Mesenchymal stem cell (in vitro differentiated cells and primary cell): ENCODE data around the gene SPDYC.

ENCODE experiments used
- DNase-seq: peaks from one replicate; pipeline ENCODE4 v3.0.0-alpha.2; 2013
- H2AFZ ChIP-seq: one replicate; pipeline ENCODE4 v1.6.1; 2013; ENCODE audit warnings: low read depth, mild to moderate bottlenecking, control low read depth, inconsistent platforms, low read length, moderate library complexity
- H2AK5ac ChIP-seq: 2 replicates; pipeline ENCODE4 v1.6.1; 2013; ENCODE audit warnings: low read length, moderate library complexity, mild to moderate bottlenecking, inconsistent platforms; ENCODE audit not compliant: severe bottlenecking
- H2BK120ac ChIP-seq: one replicate; pipeline ENCODE4 v1.6.1; 2013; ENCODE audit warnings: low read depth, mild to moderate bottlenecking, inconsistent platforms, low read length, moderate library complexity
- H2BK12ac ChIP-seq, 2 experiments: one replicate each; pipeline ENCODE4 v1.6.1; 2013; ENCODE audit warnings: inconsistent platforms in 2 of 2, low read length in 2 of 2, mild to moderate bottlenecking in 2 of 2, moderate library complexity in 2 of 2, control low read depth in 1 of 2
- H2BK15ac ChIP-seq: one replicate; pipeline ENCODE4 v1.6.1; 2013; ENCODE audit warnings: mild to moderate bottlenecking, low read depth, inconsistent platforms; ENCODE audit not compliant: poor library complexity, severe bottlenecking
- H2BK5ac ChIP-seq: 2 replicates; pipeline ENCODE4 v1.6.1; 2013; ENCODE audit warnings: low read depth, mild to moderate bottlenecking, low read length, control low read depth, inconsistent platforms; ENCODE audit not compliant: poor library complexity, severe bottlenecking
- H3K14ac ChIP-seq, 2 experiments: one replicate each; pipeline ENCODE4 v1.6.1; 2013; ENCODE audit warnings: inconsistent platforms in 2 of 2, low read length in 2 of 2, control low read depth in 1 of 2, mild to moderate bottlenecking in 1 of 2, moderate library complexity in 1 of 2
- H3K18ac ChIP-seq, 2 experiments: one replicate each; pipeline ENCODE4 v1.6.1; 2013; ENCODE audit warnings: inconsistent platforms in 2 of 2, low read length in 2 of 2, control low read depth in 1 of 2, low read depth in 1 of 2, mild to moderate bottlenecking in 1 of 2
- H3K23ac ChIP-seq, 2 experiments: one replicate each; pipeline ENCODE4 v1.6.1; 2013; ENCODE audit warnings: inconsistent platforms in 2 of 2, low read length in 2 of 2, mild to moderate bottlenecking in 2 of 2, moderate library complexity in 2 of 2, control low read depth in 1 of 2
- H3K27ac ChIP-seq: 2 replicates; pipeline ENCODE4 v1.5.1; 2013; ENCODE audit warnings: mild to moderate bottlenecking, moderate library complexity, low read length, control low read depth, inconsistent platforms; ENCODE audit not compliant: poor library complexity, severe bottlenecking
- H3K27me3 ChIP-seq, 2 experiments: 2 replicates each; pipeline versions ENCODE4 v1.6.1 to v1.7.0; 2013; ENCODE audit warnings: low read length in 2 of 2, mild to moderate bottlenecking in 2 of 2, moderate library complexity in 2 of 2, control low read depth in 1 of 2, inconsistent platforms in 1 of 2; ENCODE audit not compliant: control insufficient read depth in 1 of 2, insufficient read depth in 1 of 2
- H3K36me3 ChIP-seq, 2 experiments: 2 replicates each; pipeline versions ENCODE4 v1.6.1 to v1.7.0; 2013; ENCODE audit warnings: low read length in 2 of 2, control low read depth in 1 of 2, inconsistent platforms in 1 of 2, low read depth in 1 of 2, mild to moderate bottlenecking in 1 of 2; ENCODE audit not compliant: insufficient read depth in 2 of 2, control insufficient read depth in 1 of 2
- H3K4ac ChIP-seq, 2 experiments: one replicate each; pipeline ENCODE4 v1.6.1; 2013; ENCODE audit warnings: inconsistent platforms in 2 of 2, low read length in 2 of 2, mild to moderate bottlenecking in 2 of 2, moderate library complexity in 2 of 2, control low read depth in 1 of 2, low read depth in 1 of 2
- H3K4me1 ChIP-seq: 2 replicates; pipeline ENCODE4 v1.6.1; 2013; ENCODE audit warnings: low read depth, low read length, control low read depth; ENCODE audit not compliant: control insufficient read depth, insufficient read depth
- H3K4me2 ChIP-seq: 2 replicates; pipeline ENCODE4 v1.6.1; 2013; ENCODE audit warnings: low read length, mild to moderate bottlenecking, inconsistent platforms; ENCODE audit not compliant: poor library complexity, severe bottlenecking
- H3K4me3 ChIP-seq, 2 experiments: 2 replicates each; pipeline versions ENCODE4 v1.5.1 to v1.7.0; 2013; ENCODE audit warnings: low read length in 2 of 2, mild to moderate bottlenecking in 2 of 2, control low read depth in 1 of 2, low read depth in 1 of 2; ENCODE audit not compliant: insufficient read depth in 1 of 2
- H3K79me1 ChIP-seq: replicated peaks from 2 replicates; pipeline ENCODE4 v1.6.1; 2013; ENCODE audit warnings: mild to moderate bottlenecking, control low read depth, low read length, inconsistent platforms; ENCODE audit not compliant: poor library complexity, severe bottlenecking
- H3K9ac ChIP-seq: 2 replicates; pipeline ENCODE4 v1.7.0; 2013; ENCODE audit warnings: mild to moderate bottlenecking, low read length, moderate library complexity
- H3K9me3 ChIP-seq: 2 replicates; pipeline ENCODE4 v1.7.0; 2013; ENCODE audit warnings: mild to moderate bottlenecking, low read length; ENCODE audit not compliant: control insufficient read depth
- H4K8ac ChIP-seq: one replicate; pipeline ENCODE4 v1.6.1; 2013; ENCODE audit warnings: inconsistent platforms, mild to moderate bottlenecking, low read length, moderate library complexity
- H4K91ac ChIP-seq: one replicate; pipeline ENCODE4 v1.6.1; 2013; ENCODE audit warnings: mild to moderate bottlenecking, low read length, inconsistent platforms
- WGBS: methylation state at CpG from one replicate; pipeline ENCODE4 v1.1.7; 2013; ENCODE audit warnings: mixed read lengths; 5-methylcytosine and 5-hydroxymethylcytosine counted together

The SPDYC gene

DNA sequence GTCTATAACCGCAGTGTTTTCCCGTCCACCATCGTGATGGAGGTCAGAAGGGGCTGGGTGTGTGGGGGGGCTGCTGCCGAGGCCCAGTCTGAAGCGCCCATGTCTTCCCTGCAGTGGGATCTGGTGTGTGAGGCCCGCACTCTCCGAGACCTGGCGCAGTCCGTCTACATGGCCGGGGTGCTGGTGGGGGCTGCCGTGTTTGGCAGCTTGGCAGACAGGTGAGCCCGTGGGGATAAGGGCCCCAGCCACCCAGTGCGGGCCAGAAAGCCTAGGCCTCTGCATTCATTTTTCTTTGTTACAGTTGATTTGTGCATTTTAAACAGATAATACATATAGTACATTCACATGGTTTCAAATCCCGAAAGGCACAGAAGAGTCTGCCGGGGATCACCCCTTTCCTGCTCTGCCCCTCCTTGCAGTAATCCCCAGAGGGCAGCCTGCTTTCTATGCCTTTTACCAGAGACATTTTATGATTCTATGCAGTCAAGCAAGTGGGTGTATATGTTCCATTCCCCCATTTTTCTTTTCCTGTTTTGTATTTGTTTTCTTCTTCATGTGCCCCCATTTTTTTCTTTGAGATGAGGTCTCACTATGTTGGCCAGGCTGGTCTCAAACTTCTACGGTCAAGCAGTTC is 44.3 kb downstream of the SPDYC start:
- Histone ChIP-seq H4K8ac (peak overlapping the region; percentile 56), H3K36me3 (peaks cover 29 to 53% of the 10 kb centered on the region in 2 experiments), H3K79me1 (peaks cover 3% of the 10 kb centered on the region), H2AK5ac (no peak overlapping the region), H3K27ac (no peak overlapping the region), H2AFZ (no peak overlapping the region), H4K91ac (peak overlapping the region; percentile 70), H3K4me3 (no peak overlapping the region), H3K23ac (no peak overlapping the region), H2BK5ac (no peak overlapping the region), H2BK12ac (no peak overlapping the region), H3K18ac (no peak overlapping the region), H2BK15ac (no peak overlapping the region), H3K4me2 (no peak overlapping the region), H3K27me3 (no peaks in the 10 kb centered on the region), H3K14ac (no peak overlapping the region), H2BK120ac (no peak overlapping the region), H3K9me3 (no peaks in the 10 kb centered on the region), H3K4ac (no peak overlapping the region), H3K4me1 (peaks cover 16% of the 10 kb centered on the region), H3K9ac (no peak overlapping the region)
- DNase-seq: no peak
- WGBS: 87% methylated on average over 14 of the region's 16 CpGs

DNA sequence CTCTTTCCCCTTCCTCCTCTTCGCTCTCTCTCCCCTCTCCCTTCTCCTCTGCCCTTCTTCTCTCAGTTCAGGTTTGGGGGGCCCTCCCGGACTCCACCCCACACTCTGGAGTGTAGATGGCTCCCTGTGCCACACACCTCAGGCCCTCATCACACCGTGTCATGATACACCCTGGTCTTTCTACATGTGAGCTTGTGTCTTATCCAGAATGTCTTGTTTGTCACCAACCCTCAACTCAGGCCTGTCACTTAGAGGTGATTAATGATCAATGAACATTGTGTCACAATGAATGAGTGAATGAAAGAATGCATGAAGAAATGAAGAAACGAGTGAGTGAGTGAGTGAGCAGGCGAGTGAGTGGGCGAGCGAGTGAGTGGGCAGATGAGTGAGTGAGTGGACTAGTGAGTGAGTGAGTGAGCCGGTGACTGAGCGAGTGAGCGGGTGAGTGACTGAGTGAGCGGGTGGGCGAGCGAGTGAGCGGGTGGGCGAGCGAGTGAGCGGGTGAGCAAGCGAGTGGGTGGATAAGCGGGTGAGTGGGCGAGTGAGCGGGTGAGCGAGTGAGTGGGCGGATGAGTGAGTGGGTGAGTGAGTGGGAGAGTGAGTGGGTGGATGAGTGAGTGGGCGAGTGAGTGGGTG is 45.5 kb downstream of the SPDYC start:
- Histone ChIP-seq H3K14ac (no peak overlapping the region), H3K18ac (no peak overlapping the region), H2AK5ac (no peak overlapping the region), H3K9ac (no peak overlapping the region), H4K91ac (no peak overlapping the region), H2BK15ac (no peak overlapping the region), H4K8ac (no peak overlapping the region), H3K79me1 (no peaks in the 10 kb centered on the region), H3K4me2 (no peak overlapping the region), H3K27ac (no peak overlapping the region), H3K36me3 (peaks cover 17 to 43% of the 10 kb centered on the region in 2 experiments), H3K23ac (no peak overlapping the region), H2BK12ac (no peak overlapping the region), H2BK120ac (no peak overlapping the region), H3K4me1 (peaks cover 18% of the 10 kb centered on the region), H2BK5ac (no peak overlapping the region), H3K27me3 (no peaks in the 10 kb centered on the region), H3K4me3 (no peak overlapping the region), H3K4ac (no peak overlapping the region), H2AFZ (no peak overlapping the region), H3K9me3 (no peaks in the 10 kb centered on the region)
- 96% methylated on average over 24 of the region's 24 CpGs for WGBS
- no peak for DNase-seq

DNA sequence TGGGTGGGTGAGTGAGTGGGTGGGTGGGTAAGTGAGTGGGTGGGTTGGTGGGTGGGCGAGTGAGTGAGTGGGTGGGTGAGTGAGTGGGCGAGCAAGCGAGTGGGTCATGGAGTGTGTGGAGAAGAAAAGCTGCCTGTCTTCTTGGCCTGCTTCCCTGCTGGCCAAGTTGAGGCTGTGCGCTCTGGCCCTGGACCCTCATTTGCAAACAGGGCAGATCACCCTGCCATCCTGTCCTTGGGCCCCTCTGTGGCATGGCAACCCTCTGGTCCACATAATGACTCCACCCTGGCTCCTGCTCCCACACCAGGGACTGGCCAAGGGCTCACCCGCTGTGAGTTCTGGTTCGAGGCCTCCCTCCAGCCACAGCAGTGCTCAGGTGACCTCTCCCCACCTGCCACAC is 46.8 kb downstream of the SPDYC start:
- Histone ChIP-seq H3K23ac (peak overlapping the region in 1 of 2 experiments; percentile 72), H3K27me3 (no peaks in the 10 kb centered on the region), H3K79me1 (peaks cover 1% of the 10 kb centered on the region), H4K91ac (no peak overlapping the region), H2BK5ac (no peak overlapping the region), H2BK15ac (no peak overlapping the region), H3K4me3 (no peak overlapping the region), H3K14ac (peak overlapping the region in 1 of 2 experiments; percentile 62), H2AK5ac (no peak overlapping the region), H3K4me1 (peaks cover 18% of the 10 kb centered on the region), H3K9me3 (no peaks in the 10 kb centered on the region), H3K36me3 (peaks cover 4 to 30% of the 10 kb centered on the region in 2 experiments), H2BK120ac (no peak overlapping the region), H3K27ac (no peak overlapping the region), H3K9ac (no peak overlapping the region), H2AFZ (no peak overlapping the region), H3K4ac (no peak overlapping the region), H2BK12ac (peak overlapping the region in 1 of 2 experiments; percentile 55), H4K8ac (no peak overlapping the region), H3K18ac (no peak overlapping the region), H3K4me2 (no peak overlapping the region)
- DNase-seq: no peak
- 76% methylated on average over 3 of the region's 6 CpGs for WGBS

DNA sequence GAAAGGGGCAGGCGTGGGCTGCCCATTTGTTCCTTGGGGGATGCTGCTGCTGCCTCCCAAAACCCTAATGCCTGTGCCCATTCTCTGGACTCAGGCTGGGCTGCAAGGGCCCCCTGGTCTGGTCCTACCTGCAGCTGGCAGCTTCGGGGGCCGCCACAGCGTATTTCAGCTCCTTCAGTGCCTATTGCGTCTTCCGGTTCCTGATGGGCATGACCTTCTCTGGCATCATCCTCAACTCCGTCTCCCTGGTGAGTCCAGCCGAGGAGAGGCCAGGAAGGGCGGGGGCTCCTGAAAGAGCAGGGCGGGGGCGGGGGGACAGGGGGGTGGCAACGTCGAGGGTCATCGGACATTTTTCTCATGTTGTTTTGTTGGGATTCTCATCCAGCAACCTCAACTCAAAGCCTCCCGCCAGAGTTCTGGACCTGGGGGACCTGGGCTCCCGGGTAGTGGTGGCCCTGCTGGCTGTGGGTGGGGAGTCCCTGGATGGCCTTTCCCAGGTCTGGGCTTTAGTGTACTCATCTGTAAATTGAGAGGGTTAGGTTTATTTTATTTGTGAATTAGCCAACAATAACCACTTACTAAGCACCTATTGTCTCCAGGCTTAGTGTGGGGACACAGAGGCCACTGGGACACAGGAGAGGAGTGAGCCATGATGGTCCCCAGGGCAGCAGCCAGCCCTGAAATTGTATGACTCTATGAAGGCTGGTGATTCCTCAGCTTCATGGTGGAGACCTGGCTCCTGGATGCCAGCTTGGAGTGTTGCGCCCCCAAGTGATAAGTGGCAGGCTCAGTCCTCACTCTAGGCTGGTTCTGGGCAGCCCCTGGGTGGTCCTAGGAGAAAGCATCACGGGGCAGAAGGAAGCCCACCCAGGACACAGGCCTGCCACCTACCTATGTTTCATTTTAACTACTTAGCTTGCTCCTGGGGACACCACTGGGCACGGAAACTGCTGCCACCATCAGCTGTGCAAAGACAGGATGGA is 47.7 kb downstream of the SPDYC start:
- no peak overlapping the region for H3K18ac ChIP-seq
- no peak overlapping the region for H3K27ac ChIP-seq
- no peak overlapping the region for H2BK5ac ChIP-seq
- no peak overlapping the region for H3K9ac ChIP-seq
- peaks cover 0 to 22% of the 10 kb centered on the region in 2 experiments for H3K36me3 ChIP-seq
- H3K4me2 ChIP-seq: no peak overlapping the region
- no peak overlapping the region for H2BK15ac ChIP-seq
- H4K8ac ChIP-seq: no peak overlapping the region
- no peak overlapping the region for H3K14ac ChIP-seq
- 91% methylated on average over 19 of the region's 19 CpGs for WGBS
- no peak overlapping the region for H3K4me3 ChIP-seq
- no peak overlapping the region for H2AK5ac ChIP-seq
- DNase-seq: no peak
- no peaks in the 10 kb centered on the region for H3K27me3 ChIP-seq
- H2AFZ ChIP-seq: no peak overlapping the region
- peak overlapping the region in 1 of 2 experiments; percentile 59 for H3K23ac ChIP-seq
- peaks cover 1% of the 10 kb centered on the region for H3K79me1 ChIP-seq
- H3K9me3 ChIP-seq: no peaks in the 10 kb centered on the region
- no peak overlapping the region for H3K4ac ChIP-seq
- no peak overlapping the region for H2BK120ac ChIP-seq
- H4K91ac ChIP-seq: no peak overlapping the region
- H3K4me1 ChIP-seq: peaks cover 18% of the 10 kb centered on the region
- H2BK12ac ChIP-seq: no peak overlapping the region
